Naive thymus-derived CD4-positive, alpha-beta T cell (primary cell): Measurements from ENCODE around the gene LDLR. TPM values are rescaled to one million over a fixed set of nuclear protein-coding genes. Genes with fewer than 3 reads are reported as not detected.
A peak's percentile ranks its signal among the peaks of the same experiment; 100 is the strongest.
"Not testable (repeated sequence)": the region's sequence is repeated elsewhere in the genome, so short reads cannot be mapped to it uniquely, and the experiment has no call there.

Experiments
- ATAC-seq: fragments of 150-1000 bp; cut with Tn5 transposase; 2 replicates; pipeline ENCODE4 v1.10.0; 2021; ENCODE audit warnings: mild to moderate bottlenecking, moderate library complexity
- CTCF ChIA-PET: fragments of 350-600 bp; sonication (Branson Sonifier 250); formaldehyde crosslinking; loops from one replicate; lab custom pipeline; 2021; ENCODE audit warnings: antibody characterized with exemption; lab: Charles Lee
- POLR2A ChIA-PET: fragments of 350-600 bp; sonication (Branson Sonifier 250); formaldehyde crosslinking; loops from one replicate; lab custom pipeline; 2021; ENCODE audit warnings: antibody characterized with exemption, inconsistent platforms; lab: Charles Lee
- DNase-seq, 9 donors: peaks; one replicate each; pipeline versions ENCODE4 v3.0.0 to v3.0.0-alpha.2; 2020 to 2022; ENCODE audit warnings: mixed read lengths in 1 of 9
- H3K27ac ChIP-seq: one replicate; pipeline ENCODE4 v1.7.0; 2013; ENCODE audit warnings: mild to moderate bottlenecking, low read depth, low read length, moderate library complexity
- H3K27me3 ChIP-seq, 2 donors: one replicate each; pipeline ENCODE4 v1.7.0; 2013; ENCODE audit warnings: low read length in 2 of 2, mild to moderate bottlenecking in 2 of 2, moderate library complexity in 2 of 2; ENCODE audit not compliant: control insufficient read depth in 2 of 2, insufficient read depth in 2 of 2
- H3K36me3 ChIP-seq, 3 experiments: 1 replicate in 2 of 3; 2 replicates in 1 of 3; pipeline ENCODE4 v1.7.0; 2013; ENCODE audit warnings: low read length in 3 of 3, mild to moderate bottlenecking in 3 of 3, moderate library complexity in 1 of 3; ENCODE audit not compliant: insufficient read depth in 3 of 3, control insufficient read depth in 2 of 3
- H3K4me1 ChIP-seq, 2 donors: one replicate each; pipeline ENCODE4 v1.7.0; 2013; ENCODE audit warnings: low read length in 2 of 2, mild to moderate bottlenecking in 2 of 2, moderate library complexity in 1 of 2; ENCODE audit not compliant: control insufficient read depth in 2 of 2, insufficient read depth in 2 of 2
- H3K4me3 ChIP-seq: 2 replicates; pipeline ENCODE4 v1.7.0; 2013; ENCODE audit warnings: mild to moderate bottlenecking, low read length
- H3K9me3 ChIP-seq, 3 experiments: 1 replicate in 2 of 3; 2 replicates in 1 of 3; pipeline ENCODE4 v1.7.0; 2013; ENCODE audit warnings: low read length in 3 of 3; ENCODE audit not compliant: control insufficient read depth in 2 of 3
- H3K27ac Mint-ChIP-seq, 9 donors: one replicate each; pipeline ENCODE4 v1.8.0; 2020 to 2022; ENCODE audit warnings: mixed read lengths in 9 of 9, mild to moderate bottlenecking in 8 of 9, moderate library complexity in 5 of 9, inconsistent platforms in 2 of 9
- H3K27me3 Mint-ChIP-seq, 5 donors: one replicate each; pipeline ENCODE4 v1.8.0; 2021 to 2022; ENCODE audit warnings: mixed read lengths in 5 of 5, mild to moderate bottlenecking in 1 of 5
- H3K36me3 Mint-ChIP-seq, 5 donors: one replicate each; pipeline ENCODE4 v1.8.0; 2020 to 2022; ENCODE audit warnings: mixed read lengths in 5 of 5, mild to moderate bottlenecking in 3 of 5, inconsistent platforms in 1 of 5
- H3K4me1 Mint-ChIP-seq, 7 donors: one replicate each; pipeline ENCODE4 v1.8.0; 2020 to 2022; ENCODE audit warnings: mixed read lengths in 7 of 7, mild to moderate bottlenecking in 3 of 7, inconsistent platforms in 1 of 7
- H3K4me3 Mint-ChIP-seq, 10 donors: one replicate each; pipeline ENCODE4 v1.8.0; 2020 to 2022; ENCODE audit warnings: mild to moderate bottlenecking in 10 of 10, mixed read lengths in 10 of 10, moderate library complexity in 6 of 10, inconsistent platforms in 2 of 10
- H3K9me3 Mint-ChIP-seq, 11 donors: one replicate each; pipeline ENCODE4 v1.8.0; 2020 to 2022; ENCODE audit warnings: mixed read lengths in 11 of 11, mild to moderate bottlenecking in 4 of 11, inconsistent platforms in 1 of 11, moderate library complexity in 1 of 11
- intact Hi-C, 2 donors: fragments of 100-400 bp; cut with micrococcal nuclease; formaldehyde crosslinking; loops; one replicate each; pipeline ENCODE4 v1.15.1; 2023
- polyA plus RNA-seq, 2 donors: library from polyadenylated mRNA; unstranded; fragments of 300-500 nt; fragmentation: Illumina TruSeq; gene quantifications; one replicate each; pipeline ENCODE4 v1.2.3, GENCODE V29; 2021
- total RNA-seq, 6 experiments: library from RNA in 5 of 6; stranded (reverse) in 5 of 6; gene quantifications; 1 replicate in 5 of 6; 2 replicates in 1 of 6; pipeline ENCODE4 v1.2.3 and lab custom pipeline; 2021 to 2026

The LDLR gene
- total and polyA plus RNA-seq, 7 experiments from 2014 or later: 5.5 to 90.3 (median 34.2) TPM

DNA sequence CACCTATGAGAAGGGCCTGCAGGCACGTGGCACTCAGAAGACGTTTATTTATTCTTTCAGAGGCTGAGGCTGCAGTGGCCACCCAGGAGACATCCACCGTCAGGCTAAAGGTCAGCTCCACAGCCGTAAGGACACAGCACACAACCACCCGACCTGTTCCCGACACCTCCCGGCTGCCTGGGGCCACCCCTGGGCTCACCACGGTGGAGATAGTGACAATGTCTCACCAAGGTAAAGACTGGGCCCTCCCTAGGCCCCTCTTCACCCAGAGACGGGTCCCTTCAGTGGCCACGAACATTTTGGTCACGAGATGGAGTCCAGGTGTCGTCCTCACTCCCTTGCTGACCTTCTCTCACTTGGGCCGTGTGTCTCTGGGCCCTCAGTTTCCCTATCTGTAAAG, 33.9 kb downstream of the LDLR start:
- H3K27ac Mint-ChIP-seq: peak overlapping the region in 1 of 9 donors; percentile 77
- H3K27me3 ChIP-seq: no peaks in the 10 kb centered on the region
- no peak overlapping the region for H3K27ac ChIP-seq
- H3K4me1 Mint-ChIP-seq: peaks cover 0 to 7% (median 0%) of the 10 kb centered on the region in 7 donors
- H3K4me3 ChIP-seq: no peak overlapping the region
- DNase-seq (no peak), ATAC-seq (no peak)
- POLR2A ChIA-PET: interaction anchor here (0.6 kb wide), 1 partner anchor 155 kb away, joined by 3 read pairs; no protein-coding TSS in a partner anchor
- H3K9me3 Mint-ChIP-seq: no peaks in the 10 kb centered on the region
- peaks cover 0 to 58% (median 7%) of the 10 kb centered on the region in 3 experiments for H3K36me3 ChIP-seq
- no peaks in the 10 kb centered on the region for H3K4me1 ChIP-seq
- intact Hi-C loops: no loop called here
- H3K36me3 Mint-ChIP-seq: peaks cover 8 to 36% (median 23%) of the 10 kb centered on the region in 5 donors
- H3K27me3 Mint-ChIP-seq: no peaks in the 10 kb centered on the region
- no peak overlapping the region for H3K4me3 Mint-ChIP-seq
- H3K9me3 ChIP-seq: no peaks in the 10 kb centered on the region
- CTCF ChIA-PET: no interaction called here

GRCh38 chr19:11124157-11124556, 34.9 kb downstream of the LDLR start:
- H3K27ac Mint-ChIP-seq, H3K4me1 Mint-ChIP-seq, H3K4me3 ChIP-seq, H3K4me3 Mint-ChIP-seq, H3K27ac ChIP-seq, ATAC-seq, H3K27me3 Mint-ChIP-seq, H3K4me1 ChIP-seq, H3K9me3 ChIP-seq, H3K9me3 Mint-ChIP-seq, DNase-seq, intact Hi-C loops, H3K27me3 ChIP-seq: not testable (repeated sequence)
- peaks cover 8 to 32% (median 20%) of the 10 kb centered on the region in 5 donors for H3K36me3 Mint-ChIP-seq
- ChIA-PET POLR2A (interaction anchor here (1.3 kb wide), 1 partner anchor 34 kb away, joined by 5 read pairs; no protein-coding TSS in a partner anchor), CTCF (interaction anchor here (0.7 to 3.1 kb wide), 4 partner anchors 8 to 88 kb away, joined by 3 to 25 read pairs (median 5); no protein-coding TSS in a partner anchor)
- H3K36me3 ChIP-seq: peaks cover 0 to 61% (median 7%) of the 10 kb centered on the region in 3 experiments

DNA sequence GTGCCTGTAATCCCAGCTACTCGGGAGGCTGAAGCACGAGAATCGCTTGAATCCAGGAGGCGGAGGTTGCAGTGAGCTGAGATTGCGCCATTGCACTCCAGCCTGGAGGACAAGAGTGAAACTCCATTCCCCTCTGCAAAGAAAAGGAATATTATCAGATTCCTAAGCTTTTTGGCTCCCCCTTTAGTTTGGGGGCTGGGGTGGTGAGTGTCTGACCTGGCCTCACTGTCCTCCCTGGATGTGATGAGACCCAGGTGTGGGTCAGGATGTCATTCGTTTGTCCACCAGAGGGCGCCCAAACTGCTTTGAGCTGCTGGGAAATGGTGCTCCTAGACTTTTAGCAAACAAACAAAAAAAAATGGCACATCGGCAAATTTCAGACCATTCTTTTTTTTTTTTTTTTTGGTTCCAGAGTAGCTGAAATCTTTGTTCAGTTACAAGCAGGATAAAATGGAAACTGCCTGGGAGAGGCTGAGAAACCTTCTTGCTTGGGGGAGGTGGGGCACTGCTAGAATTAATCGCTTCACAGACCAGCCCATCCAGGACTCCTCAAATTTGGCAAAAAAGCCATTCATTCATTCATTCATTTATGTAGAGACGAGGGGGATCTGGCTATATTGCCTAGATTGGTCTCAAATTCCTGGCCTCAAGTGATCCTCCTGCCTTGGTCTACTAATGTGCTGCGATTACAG, 36.9 kb downstream of the LDLR start:
- no peaks in the 10 kb centered on the region for H3K27me3 ChIP-seq
- ChIA-PET POLR2A (interaction anchor here (1.2 to 1.6 kb wide), 2 partner anchors 30 to 90 kb away, joined by 5 read pairs; no protein-coding TSS in a partner anchor), CTCF (interaction anchor here (0.6 to 3.1 kb wide), 7 partner anchors 12 to 167 kb away, joined by 3 to 25 read pairs (median 5); no protein-coding TSS in a partner anchor)
- peaks cover 0 to 9% (median 5%) of the 10 kb centered on the region in 7 donors for H3K4me1 Mint-ChIP-seq
- peak; percentile 77 for ATAC-seq
- no peaks in the 10 kb centered on the region for H3K9me3 ChIP-seq
- no peak overlapping the region for H3K27ac ChIP-seq
- no peak overlapping the region for H3K4me3 Mint-ChIP-seq
- H3K9me3 Mint-ChIP-seq: no peaks in the 10 kb centered on the region
- intact Hi-C loops: loop anchor here (1.0 kb wide), 2 partner anchors 31 to 90 kb away; no protein-coding TSS in a partner anchor
- no peaks in the 10 kb centered on the region for H3K4me1 ChIP-seq
- H3K27ac Mint-ChIP-seq: peak overlapping the region in 3 of 9 donors; percentile 23 to 72 (median 48)
- H3K4me3 ChIP-seq: no peak overlapping the region
- peaks cover under 1 to 35% (median 17%) of the 10 kb centered on the region in 5 donors for H3K36me3 Mint-ChIP-seq
- peak; percentile 33 to 73 (median 62) for DNase-seq
- no peaks in the 10 kb centered on the region for H3K27me3 Mint-ChIP-seq
- peaks cover 0 to 59% (median 9%) of the 10 kb centered on the region in 3 experiments for H3K36me3 ChIP-seq

GRCh38 chr19:11127905-11128304, 38.6 kb downstream of the LDLR start:
- H3K27ac Mint-ChIP-seq: peak overlapping the region in 1 of 9 donors; percentile 46
- Histone ChIP-seq H3K36me3 (peaks cover 0 to 67% (median 9%) of the 10 kb centered on the region in 3 experiments), H3K27me3 (no peaks in the 10 kb centered on the region), H3K9me3 (no peaks in the 10 kb centered on the region), H3K4me3 (no peak overlapping the region), H3K27ac (no peak overlapping the region), H3K4me1 (no peaks in the 10 kb centered on the region)
- CTCF ChIA-PET: interaction anchor here (0.6 to 4.2 kb wide), 3 partner anchors 93 to 189 kb away, joined by 3 to 32 read pairs (median 4); no protein-coding TSS in a partner anchor
- POLR2A ChIA-PET: interaction anchor here (0.7 kb wide), 1 partner anchor 463 kb away, joined by 4 read pairs; no protein-coding TSS in a partner anchor
- H3K9me3 Mint-ChIP-seq: no peaks in the 10 kb centered on the region
- peaks cover 0 to 9% (median 5%) of the 10 kb centered on the region in 7 donors for H3K4me1 Mint-ChIP-seq
- H3K36me3 Mint-ChIP-seq: peaks cover 0 to 43% (median 21%) of the 10 kb centered on the region in 5 donors
- no peak overlapping the region for H3K4me3 Mint-ChIP-seq
- no peak for DNase-seq
- no peak for ATAC-seq
- no peaks in the 10 kb centered on the region for H3K27me3 Mint-ChIP-seq
- intact Hi-C loops: no loop called here

GRCh38 chr19:11130824-11131455, 41.7 kb downstream of the LDLR start:
- intact Hi-C loops: loop anchor here (1.0 kb wide), 3 partner anchors 95 to 195 kb away; no protein-coding TSS in a partner anchor
- Mint-ChIP-seq H3K27me3 (no peaks in the 10 kb centered on the region), H3K27ac (peak overlapping the region in 3 of 9 donors; percentile 38 to 72 (median 45)), H3K9me3 (no peaks in the 10 kb centered on the region), H3K36me3 (peaks cover 0 to 38% (median 18%) of the 10 kb centered on the region in 5 donors), H3K4me1 (peaks cover 0 to 9% (median 4%) of the 10 kb centered on the region in 7 donors), H3K4me3 (no peak overlapping the region)
- Histone ChIP-seq H3K9me3 (no peaks in the 10 kb centered on the region), H3K4me3 (no peak overlapping the region), H3K36me3 (peaks cover 0 to 47% (median 2%) of the 10 kb centered on the region in 3 experiments), H3K27ac (no peak overlapping the region), H3K27me3 (no peaks in the 10 kb centered on the region), H3K4me1 (no peaks in the 10 kb centered on the region)
- peak; percentile 42 to 75 (median 64) for DNase-seq
- ChIA-PET CTCF (interaction anchor here (0.7 to 4.2 kb wide), 5 partner anchors 12 to 119 kb away, joined by 4 to 32 read pairs (median 6); no protein-coding TSS in a partner anchor), POLR2A (no interaction called here)
- ATAC-seq: peak; percentile 87

DNA sequence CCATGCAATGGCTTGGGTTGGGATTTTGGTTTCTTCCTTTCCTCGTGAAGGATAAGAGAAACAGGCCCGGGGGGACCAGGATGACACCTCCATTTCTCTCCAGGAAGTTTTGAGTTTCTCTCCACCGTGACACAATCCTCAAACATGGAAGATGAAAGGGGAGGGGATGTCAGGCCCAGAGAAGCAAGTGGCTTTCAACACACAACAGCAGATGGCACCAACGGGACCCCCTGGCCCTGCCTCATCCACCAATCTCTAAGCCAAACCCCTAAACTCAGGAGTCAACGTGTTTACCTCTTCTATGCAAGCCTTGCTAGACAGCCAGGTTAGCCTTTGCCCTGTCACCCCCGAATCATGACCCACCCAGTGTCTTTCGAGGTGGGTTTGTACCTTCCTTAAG, 42.2 kb downstream of the LDLR start:
- CTCF ChIA-PET: interaction anchor here (4.2 kb wide), 1 partner anchor 96 kb away, joined by 32 read pairs; no protein-coding TSS in a partner anchor

More for the DNA sequence above, 42.2 kb downstream of the LDLR start:
- Histone ChIP-seq H3K36me3 (peaks cover 0 to 45% (median 2%) of the 10 kb centered on the region in 3 experiments), H3K27me3 (no peaks in the 10 kb centered on the region), H3K4me1 (no peaks in the 10 kb centered on the region), H3K27ac (no peak overlapping the region), H3K4me3 (no peak overlapping the region), H3K9me3 (no peaks in the 10 kb centered on the region)
- no peak overlapping the region for H3K4me3 Mint-ChIP-seq
- POLR2A ChIA-PET: no interaction called here
- H3K27me3 Mint-ChIP-seq: no peaks in the 10 kb centered on the region
- H3K36me3 Mint-ChIP-seq: peaks cover 0 to 33% (median 14%) of the 10 kb centered on the region in 5 donors
- DNase-seq (no peak), ATAC-seq (no peak)
- no peaks in the 10 kb centered on the region for H3K9me3 Mint-ChIP-seq
- peaks cover 0 to 13% (median 5%) of the 10 kb centered on the region in 7 donors for H3K4me1 Mint-ChIP-seq
- intact Hi-C loops: loop anchor here (1.0 kb wide), 3 partner anchors 95 to 195 kb away; no protein-coding TSS in a partner anchor
- H3K27ac Mint-ChIP-seq: peak overlapping the region in 1 of 9 donors; percentile 72
